T-helper 17 cell (primary cell): ENCODE measurements around the gene MYH8. TPM values are rescaled to one million over a fixed set of nuclear protein-coding genes. Genes with fewer than 3 reads are reported as not detected.

Experiments used
- ATAC-seq: fragments of 150-1000 bp; cut with Tn5 transposase; 2 replicates; pipeline ENCODE4 v1.10.0; 2021; ENCODE audit warnings: mild to moderate bottlenecking, moderate library complexity
- DNase-seq, 3 donors: peaks; one replicate each; pipeline versions ENCODE4 v3.0.0 to v3.0.0-alpha.2; 2020 to 2021
- H3K9me3 ChIP-seq: one replicate; pipeline ENCODE4 v1.7.0; 2013; ENCODE audit warnings: low read length, mild to moderate bottlenecking; ENCODE audit not compliant: control insufficient read depth, poor library complexity, severe bottlenecking
- H3K27ac Mint-ChIP-seq: one replicate; pipeline ENCODE4 v1.8.0; 2022; ENCODE audit warnings: mild to moderate bottlenecking, moderate library complexity, mixed read lengths
- H3K27me3 Mint-ChIP-seq: one replicate; pipeline ENCODE4 v1.8.0; 2022; ENCODE audit warnings: mixed read lengths
- H3K36me3 Mint-ChIP-seq: one replicate; pipeline ENCODE4 v1.8.0; 2022; ENCODE audit warnings: low read depth, mixed read lengths
- H3K4me1 Mint-ChIP-seq: one replicate; pipeline ENCODE4 v1.8.0; 2022; ENCODE audit warnings: mild to moderate bottlenecking, mixed read lengths
- H3K4me3 Mint-ChIP-seq: one replicate; pipeline ENCODE4 v1.8.0; 2022; ENCODE audit warnings: mild to moderate bottlenecking, moderate library complexity, mixed read lengths
- total RNA-seq, 4 donors: library from RNA in 2 of 4; stranded (reverse) in 2 of 4; gene quantifications; one replicate each; pipeline ENCODE4 v1.2.3 and lab custom pipeline; 2022 to 2026

The MYH8 gene
- total RNA-seq, 2 donors from 2014 or later, result not detected

DNA sequence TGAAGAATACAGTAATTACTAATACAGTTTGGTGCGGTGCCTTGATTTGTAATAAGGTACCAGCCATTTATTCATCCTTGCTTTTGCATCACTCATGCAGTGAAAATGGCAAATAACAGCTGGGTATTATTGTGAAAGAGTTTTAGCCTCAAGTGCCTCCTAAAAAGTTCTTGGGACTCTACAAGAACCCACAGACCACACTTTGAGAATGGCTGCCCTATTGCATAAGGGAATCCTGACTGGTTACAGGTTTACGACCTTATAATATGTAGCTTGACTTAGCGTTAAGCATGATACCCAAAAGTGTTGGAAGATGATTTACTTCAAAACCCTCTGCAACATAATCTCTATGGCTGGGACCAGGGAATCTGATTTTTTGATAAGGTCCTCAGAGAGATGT is 53.2 kb downstream of the MYH8 start:
- ATAC-seq, result no peak
- H3K4me1 Mint-ChIP-seq, result no peaks in the 10 kb centered on the region
- H3K27ac Mint-ChIP-seq, result no peak overlapping the region
- no peak for DNase-seq
- H3K4me3 Mint-ChIP-seq, result no peak overlapping the region
- H3K27me3 Mint-ChIP-seq, result peaks cover 6% of the 10 kb centered on the region
- no peaks in the 10 kb centered on the region for H3K9me3 ChIP-seq
- no peaks in the 10 kb centered on the region for H3K36me3 Mint-ChIP-seq

DNA sequence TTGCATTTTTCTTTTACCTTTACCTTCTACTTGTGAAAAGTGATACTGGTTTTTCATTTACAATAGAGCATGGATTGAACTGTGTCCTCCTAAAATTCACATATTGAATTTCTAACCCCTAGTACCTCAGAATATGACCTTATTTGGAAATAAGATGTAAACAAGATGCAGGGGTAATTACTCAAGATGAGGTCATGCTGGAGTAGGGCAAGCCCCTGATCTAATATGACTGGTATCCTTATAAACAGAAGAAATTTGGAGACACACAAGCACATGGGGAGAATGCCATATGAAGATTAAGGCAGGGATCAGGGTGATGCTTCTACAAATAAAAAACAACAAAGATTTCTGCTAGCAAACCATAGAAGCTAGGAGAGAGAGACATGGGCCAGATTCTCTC is 61.2 kb downstream of the MYH8 start:
- H3K9me3 ChIP-seq, result no peaks in the 10 kb centered on the region
- Mint-ChIP-seq H3K36me3 (no peaks in the 10 kb centered on the region), H3K27me3 (no peaks in the 10 kb centered on the region), H3K27ac (no peak overlapping the region), H3K4me3 (no peak overlapping the region), H3K4me1 (no peaks in the 10 kb centered on the region)
- DNase-seq (no peak), ATAC-seq (no peak)

DNA sequence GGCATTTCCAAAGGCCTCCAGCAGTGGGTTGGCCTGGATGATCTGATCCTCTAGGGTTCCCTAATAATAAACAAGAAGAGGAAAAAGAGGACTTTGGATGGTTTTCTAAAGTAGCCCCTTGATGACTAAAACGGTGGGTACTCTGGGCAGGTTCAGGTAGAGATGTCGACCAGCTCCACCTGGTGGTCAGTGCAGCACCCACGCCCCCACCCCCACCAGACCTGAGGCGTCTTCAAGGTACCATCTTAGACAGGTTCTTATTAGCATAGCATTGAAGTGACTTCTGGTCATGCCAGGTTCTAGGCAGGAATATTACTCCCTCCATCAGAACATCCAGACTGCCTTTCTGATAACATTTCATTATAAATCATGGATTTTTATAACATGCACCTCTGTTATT is 64.0 kb downstream of the MYH8 start:
- no peaks in the 10 kb centered on the region for H3K9me3 ChIP-seq
- no peak for ATAC-seq
- Mint-ChIP-seq H3K4me3 (no peak overlapping the region), H3K27me3 (no peaks in the 10 kb centered on the region), H3K27ac (no peak overlapping the region), H3K4me1 (no peaks in the 10 kb centered on the region), H3K36me3 (no peaks in the 10 kb centered on the region)
- no peak for DNase-seq

DNA sequence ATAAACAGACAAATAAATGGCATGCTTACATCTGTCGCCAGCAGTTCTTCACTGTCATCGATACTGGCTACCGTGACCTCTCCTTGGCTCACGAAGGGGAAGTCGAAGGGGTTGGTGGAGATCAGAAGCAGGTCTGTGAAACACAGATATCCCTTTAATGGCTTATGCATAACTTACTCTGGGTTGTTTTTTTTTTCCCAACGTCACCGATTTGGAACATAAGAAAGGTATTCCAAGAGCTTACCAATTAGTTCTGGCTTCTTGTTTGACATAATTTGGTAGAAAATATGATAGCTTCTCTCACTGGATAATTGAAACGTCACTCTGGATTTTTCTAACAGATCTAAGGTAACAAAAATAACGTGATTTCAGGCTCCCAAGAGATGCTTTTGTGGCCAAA is 67.1 kb downstream of the MYH8 start:
- Mint-ChIP-seq H3K27ac (no peak overlapping the region), H3K4me3 (no peak overlapping the region), H3K36me3 (no peaks in the 10 kb centered on the region), H3K4me1 (no peaks in the 10 kb centered on the region), H3K27me3 (no peaks in the 10 kb centered on the region)
- H3K9me3 ChIP-seq, result no peaks in the 10 kb centered on the region
- no peak for DNase-seq
- no peak for ATAC-seq

DNA sequence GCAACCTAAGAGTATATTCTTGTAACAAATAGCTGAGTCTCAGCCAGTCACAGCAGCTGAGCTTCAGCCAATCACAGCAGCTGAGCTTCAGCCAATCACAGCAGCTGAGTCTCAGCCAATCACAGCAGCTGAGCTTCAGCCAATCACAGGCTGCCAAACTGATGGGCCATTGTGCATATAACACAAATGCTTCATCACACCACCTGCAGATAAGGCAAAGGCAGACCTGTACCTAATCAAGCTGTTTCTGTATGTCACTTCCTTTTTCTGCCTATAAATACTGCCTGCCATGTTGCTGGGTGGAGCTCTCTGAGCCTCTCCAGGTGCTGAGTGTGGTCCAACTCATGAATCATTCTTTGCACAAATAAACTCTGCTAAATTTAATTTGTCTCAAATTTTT is 68.9 kb downstream of the MYH8 start:
- no peak overlapping the region for H3K4me3 Mint-ChIP-seq
- DNase-seq (no peak), ATAC-seq (no peak)
- no peaks in the 10 kb centered on the region for H3K36me3 Mint-ChIP-seq
- no peaks in the 10 kb centered on the region for H3K4me1 Mint-ChIP-seq
- H3K9me3 ChIP-seq, result no peaks in the 10 kb centered on the region
- peaks cover 4% of the 10 kb centered on the region for H3K27me3 Mint-ChIP-seq
- no peak overlapping the region for H3K27ac Mint-ChIP-seq

DNA sequence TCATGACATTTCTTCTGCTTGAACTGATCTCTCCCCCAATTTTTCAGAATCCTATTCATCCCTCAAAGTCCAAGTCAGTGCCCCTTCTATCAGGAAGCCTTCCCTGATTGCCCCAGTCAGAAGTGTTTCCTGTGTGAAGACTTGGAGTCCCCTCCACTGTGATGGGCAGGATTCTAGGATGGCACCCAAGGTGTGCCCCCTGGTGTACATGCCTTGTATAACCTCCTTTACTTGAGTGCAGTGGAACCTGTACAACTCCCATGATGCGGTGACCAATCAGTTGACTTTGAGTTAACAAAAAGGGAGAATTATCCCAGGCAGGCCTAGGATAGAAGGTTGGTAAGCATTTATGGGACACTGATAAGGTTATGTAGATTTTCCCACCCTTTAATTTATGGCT is 72.3 kb downstream of the MYH8 start:
- H3K27ac Mint-ChIP-seq, result no peak overlapping the region
- no peak for ATAC-seq

DNA sequence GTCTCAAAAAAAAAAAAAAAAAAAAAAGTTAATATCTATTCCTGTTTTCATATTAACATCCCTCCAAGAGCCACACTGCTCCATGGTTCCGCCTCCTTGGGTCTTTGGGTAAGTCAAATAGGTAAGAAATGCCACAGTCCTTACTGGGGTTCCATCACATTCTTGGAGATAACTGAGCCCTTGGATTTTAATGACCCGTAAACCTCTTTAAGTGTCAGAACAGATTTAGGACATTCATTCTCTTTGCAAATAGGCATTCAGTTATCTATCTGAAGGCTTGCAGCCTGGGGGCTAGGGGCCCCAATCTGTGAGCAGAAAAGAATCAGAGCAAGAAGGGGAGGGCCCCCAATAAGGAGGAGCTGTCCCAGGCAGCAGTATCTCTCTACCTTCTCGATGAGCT is 76.9 kb downstream of the MYH8 start:
- H3K36me3 Mint-ChIP-seq, result no peaks in the 10 kb centered on the region
- no peak overlapping the region for H3K27ac Mint-ChIP-seq
- H3K27me3 Mint-ChIP-seq, result peaks cover 4% of the 10 kb centered on the region

More for the DNA sequence above, 72.3 kb downstream of the MYH8 start:
- H3K9me3 ChIP-seq, result no peaks in the 10 kb centered on the region
- Mint-ChIP-seq H3K27me3 (peaks cover 4% of the 10 kb centered on the region), H3K4me3 (no peak overlapping the region), H3K4me1 (no peaks in the 10 kb centered on the region), H3K36me3 (no peaks in the 10 kb centered on the region)
- no peak for DNase-seq

More for the DNA sequence above, 76.9 kb downstream of the MYH8 start:
- no peaks in the 10 kb centered on the region for H3K9me3 ChIP-seq
- H3K4me3 Mint-ChIP-seq, result no peak overlapping the region
- no peaks in the 10 kb centered on the region for H3K4me1 Mint-ChIP-seq
- ATAC-seq (no peak), DNase-seq (no peak)

Other genes with a start within 250 kb of the MYH8 start
- gene GAS7, start 223.3 kb downstream of the MYH8 start, total RNA-seq, result 1 to 10 TPM; 1.1 to 5.2 TPM
- gene MYH13, start 48.9 kb downstream of the MYH8 start, total RNA-seq, result not detected
- not detected for gene MYH4, start 47.6 kb upstream of the MYH8 start, total RNA-seq
- not detected for gene MYH1, start 96.6 kb upstream of the MYH8 start, total RNA-seq
- gene MYH2, start 127.7 kb upstream of the MYH8 start, total RNA-seq, result not detected
- gene MYH3, start 235.4 kb upstream of the MYH8 start, total RNA-seq, result 1 to 10 TPM; 2.8 to 3.2 TPM